ENCODE data around the gene LDLRAD1. TPM values are rescaled to one million over a fixed set of nuclear protein-coding genes. Genes with fewer than 3 reads are reported as not detected.

LDLRAD1 gene
- polyA plus RNA-seq, 1 donor (not counting 4 experiments of a cell fraction or from before 2014, with no cell fraction given) = not detected

DNA sequence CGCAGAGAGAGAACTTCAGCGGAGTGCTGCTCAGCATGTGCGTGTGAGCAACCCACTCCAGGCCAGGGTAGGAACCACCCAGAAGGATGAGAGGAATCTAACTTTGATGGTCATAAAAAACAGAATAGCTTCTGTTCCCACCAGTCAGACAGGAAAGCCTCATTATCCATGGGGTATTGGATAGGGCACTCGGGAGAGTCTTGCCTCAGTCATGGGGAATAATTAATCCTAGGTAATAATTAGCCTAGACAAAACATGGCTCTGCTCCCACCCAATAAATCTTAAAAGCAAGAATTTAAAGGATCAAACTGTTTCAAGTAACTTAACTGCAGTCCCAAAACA, 35.3 kb downstream of the LDLRAD1 start:
- no peak for TF ChIP-seq EZH2 (IDR thresholded peaks at IDR 0.05; ENCODE audit: low read length)
- TF ChIP-seq, protein P1, sequence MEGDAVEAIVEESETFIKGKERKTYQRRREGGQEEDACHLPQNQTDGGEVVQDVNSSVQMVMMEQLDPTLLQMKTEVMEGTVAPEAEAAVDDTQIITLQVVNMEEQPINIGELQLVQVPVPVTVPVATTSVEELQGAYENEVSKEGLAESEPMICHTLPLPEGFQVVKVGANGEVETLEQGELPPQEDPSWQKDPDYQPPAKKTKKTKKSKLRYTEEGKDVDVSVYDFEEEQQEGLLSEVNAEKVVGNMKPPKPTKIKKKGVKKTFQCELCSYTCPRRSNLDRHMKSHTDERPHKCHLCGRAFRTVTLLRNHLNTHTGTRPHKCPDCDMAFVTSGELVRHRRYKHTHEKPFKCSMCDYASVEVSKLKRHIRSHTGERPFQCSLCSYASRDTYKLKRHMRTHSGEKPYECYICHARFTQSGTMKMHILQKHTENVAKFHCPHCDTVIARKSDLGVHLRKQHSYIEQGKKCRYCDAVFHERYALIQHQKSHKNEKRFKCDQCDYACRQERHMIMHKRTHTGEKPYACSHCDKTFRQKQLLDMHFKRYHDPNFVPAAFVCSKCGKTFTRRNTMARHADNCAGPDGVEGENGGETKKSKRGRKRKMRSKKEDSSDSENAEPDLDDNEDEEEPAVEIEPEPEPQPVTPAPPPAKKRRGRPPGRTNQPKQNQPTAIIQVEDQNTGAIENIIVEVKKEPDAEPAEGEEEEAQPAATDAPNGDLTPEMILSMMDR (optimal IDR thresholded peaks at IDR 0.05 in 1 of 3, IDR thresholded peaks at IDR 0.05 in 1 of 3, conservative IDR thresholded peaks at IDR 0.05 in 1 of 3; ENCODE audit: extremely low read depth in 1 of 3, insufficient read depth in 2 of 3, low read length in 3 of 3) = no peak
- H3K9ac ChIP-seq (ENCODE audit: control insufficient read depth, extremely low read depth, insufficient read depth, low read length) = peak overlapping the region; percentile 42
- no peaks in the 10 kb centered on the region for H3K79me2 ChIP-seq (ENCODE audit: control insufficient read depth, insufficient read depth, low read length)
- H3K9me1 ChIP-seq (ENCODE audit: control insufficient read depth, extremely low read depth, insufficient read depth, low read length) = no peaks in the 10 kb centered on the region
- FAIRE-seq (no peak), DNase-seq (ENCODE audit: low read depth, low spot score) (no peak)
- no peaks in the 10 kb centered on the region for H3K9me3 ChIP-seq (ENCODE audit: control insufficient read depth, low read depth, low read length)
- peak overlapping the region; percentile 76 for H3K4me2 ChIP-seq (ENCODE audit: control insufficient read depth, extremely low read depth, insufficient read depth, low read depth, low read length)
- no peaks in the 10 kb centered on the region for H3K36me3 ChIP-seq (ENCODE audit: control insufficient read depth in 2 of 2, extremely low read depth in 1 of 2, insufficient read depth in 2 of 2, low read length in 2 of 2)
- H3K27ac ChIP-seq (ENCODE audit: control insufficient read depth, insufficient read depth, low read length) = no peak overlapping the region
- peak overlapping the region; percentile 94 for H2AFZ ChIP-seq (ENCODE audit: control insufficient read depth, low read length)
- H4K20me1 ChIP-seq (ENCODE audit: control insufficient read depth, extremely low read depth, insufficient read depth, low read length) = no peaks in the 10 kb centered on the region
- peaks cover 8% of the 10 kb centered on the region for H3K4me1 ChIP-seq (ENCODE audit: control insufficient read depth, extremely low read depth, insufficient read depth, low read length)
- dilution Hi-C loops (cut with MboI; ENCODE audit: extremely low pct_ligation_motif_present, low sequenced_read_pairs) = no loop called here
- H3K27me3 ChIP-seq (ENCODE audit: control insufficient read depth, extremely low read depth, insufficient read depth, low read length) = no peaks in the 10 kb centered on the region
- peak overlapping the region in 1 of 3 experiments; percentile 55 for H3K4me3 ChIP-seq (ENCODE audit: control insufficient read depth in 2 of 3, extremely low read depth in 1 of 3, insufficient read depth in 2 of 3, low read depth in 1 of 3, low read length in 3 of 3)

DNA sequence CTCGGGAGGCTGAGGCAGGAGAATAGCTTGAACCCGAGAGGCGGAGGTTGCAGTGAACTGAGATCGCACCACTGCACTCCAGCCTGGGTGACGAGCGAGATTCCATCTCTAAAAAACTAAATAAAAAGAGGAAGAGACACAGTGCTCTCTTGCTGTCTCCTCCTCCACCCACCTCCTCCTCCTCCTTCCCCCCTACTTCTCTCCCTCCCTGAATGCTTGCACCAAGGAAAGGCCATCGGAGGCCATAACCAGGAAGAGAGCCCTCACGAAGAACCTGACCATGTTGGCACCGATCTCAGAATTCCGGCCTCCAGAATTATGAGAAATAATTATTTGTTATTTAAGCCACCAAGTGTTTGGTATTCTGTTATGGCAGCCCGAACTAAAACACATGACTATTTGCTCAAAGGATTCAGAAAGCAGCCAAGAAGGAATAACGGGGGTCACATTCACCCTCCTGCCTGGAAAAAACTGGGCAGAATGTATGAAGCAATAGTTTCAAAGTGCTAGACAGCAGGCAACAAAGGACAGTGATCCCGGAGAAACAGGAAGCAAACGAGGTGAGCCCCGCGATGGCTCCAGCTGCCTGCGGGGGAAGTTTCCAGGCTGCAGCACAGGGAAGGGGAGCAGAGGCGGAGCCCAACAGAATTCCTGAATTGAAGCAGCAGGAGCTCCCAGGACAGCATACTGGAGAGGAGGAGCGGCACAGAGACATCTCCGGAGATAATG, 35.8 kb downstream of the LDLRAD1 start:
- Histone ChIP-seq H3K27me3 (ENCODE audit: control insufficient read depth, extremely low read depth, insufficient read depth, low read length) (no peaks in the 10 kb centered on the region), H3K27ac (ENCODE audit: control insufficient read depth, insufficient read depth, low read length) (no peak overlapping the region), H3K4me3 (ENCODE audit: control insufficient read depth in 2 of 3, extremely low read depth in 1 of 3, insufficient read depth in 2 of 3, low read depth in 1 of 3, low read length in 3 of 3) (peak overlapping the region in 1 of 3 experiments; percentile 55), H3K9me1 (ENCODE audit: control insufficient read depth, extremely low read depth, insufficient read depth, low read length) (no peaks in the 10 kb centered on the region), H3K4me2 (ENCODE audit: control insufficient read depth, extremely low read depth, insufficient read depth, low read depth, low read length) (peak overlapping the region; percentile 76), H3K4me1 (ENCODE audit: control insufficient read depth, extremely low read depth, insufficient read depth, low read length) (peaks cover 8% of the 10 kb centered on the region), H4K20me1 (ENCODE audit: control insufficient read depth, extremely low read depth, insufficient read depth, low read length) (no peaks in the 10 kb centered on the region), H3K9me3 (ENCODE audit: control insufficient read depth, low read depth, low read length) (no peaks in the 10 kb centered on the region), H3K36me3 (ENCODE audit: control insufficient read depth in 2 of 2, extremely low read depth in 1 of 2, insufficient read depth in 2 of 2, low read length in 2 of 2) (no peaks in the 10 kb centered on the region), H3K9ac (ENCODE audit: control insufficient read depth, extremely low read depth, insufficient read depth, low read length) (peak overlapping the region; percentile 42), H3K79me2 (ENCODE audit: control insufficient read depth, insufficient read depth, low read length) (no peaks in the 10 kb centered on the region), H2AFZ (ENCODE audit: control insufficient read depth, low read length) (peak overlapping the region; percentile 94)
- FAIRE-seq (peak; percentile 34), DNase-seq (ENCODE audit: low read depth, low spot score) (no peak)
- dilution Hi-C loops (cut with MboI; ENCODE audit: extremely low pct_ligation_motif_present, low sequenced_read_pairs) = no loop called here
- no peak for TF ChIP-seq EZH2 (IDR thresholded peaks at IDR 0.05; ENCODE audit: low read length)
- TF ChIP-seq, protein P1 (optimal IDR thresholded peaks at IDR 0.05 in 1 of 3, IDR thresholded peaks at IDR 0.05 in 1 of 3, conservative IDR thresholded peaks at IDR 0.05 in 1 of 3; ENCODE audit: extremely low read depth in 1 of 3, insufficient read depth in 2 of 3, low read length in 3 of 3) = no peak

Data from keratinocyte (primary cell).